GM12878 (cell line): ENCODE measurements around the gene PDCD5. TPM values are rescaled to one million over a fixed set of nuclear protein-coding genes. Genes with fewer than 3 reads are reported as not detected.

ENCODE experiments used
- ATAC-seq: fragments of 200-7000 bp; cut with Tn5 transposase; 3 replicates; pipeline ENCODE4 v1.9.1; 2020; ENCODE audit warnings: mild to moderate bottlenecking, moderate library complexity
- BruUV-seq: library from RNA; stranded (reverse); fragments of 400-500 nt; replicated peaks from 2 replicates; lab custom pipeline; 2021; lab: Mats Ljungman, UMichigan
- CTCF ChIA-PET: fragments of 300-600 bp; sonication (Branson Sonifier 250); formaldehyde crosslinking; extraction: SDS; loops from one replicate; lab custom pipeline; 2021; ENCODE audit warnings: inconsistent platforms; lab: Yijun Ruan, JAX
- POLR2A ChIA-PET: fragments of 350-600 bp; formaldehyde crosslinking; extraction: SDS; loops from one replicate; lab custom pipeline; 2021; ENCODE audit warnings: inconsistent platforms; lab: Charles Lee
- RAD21 ChIA-PET: fragments of 300-600 bp; sonication (Branson Sonifier 250); formaldehyde crosslinking; loops from one replicate; lab custom pipeline; 2023; ENCODE audit warnings: antibody characterized with exemption; ENCODE audit not compliant: unreplicated experiment; lab: Charles Lee
- SMC1A ChIA-PET: fragments of 300-600 bp; sonication (Branson Sonifier 250); formaldehyde crosslinking; loops from one replicate; lab custom pipeline; 2023; ENCODE audit not compliant: unreplicated experiment, uncharacterized antibody; lab: Charles Lee
- DNase-seq: peaks from one replicate; pipeline ENCODE4 v3.0.0-alpha.2; 2011; ENCODE audit warnings: low read depth, low spot score
- FAIRE-seq: peaks from 3 replicates; lab custom pipeline; 2011; peaks lifted over from hg19 to GRCh38; lab: Jason Lieb, UNC
- H2AFZ ChIP-seq: 2 replicates; pipeline ENCODE4 v1.6.0; 2011; ENCODE audit warnings: low read depth, low read length, control low read depth; ENCODE audit not compliant: control insufficient read depth
- H3K27ac ChIP-seq: 2 replicates; pipeline ENCODE4 v1.5.1; 2011; ENCODE audit warnings: control low read depth; ENCODE audit not compliant: control insufficient read depth, insufficient read depth
- H3K27me3 ChIP-seq, 2 experiments: replicated peaks in 1 of 2; 2 replicates each; pipeline versions ENCODE4 v1.6.0 to v1.6.1; 2011; ENCODE audit warnings: low read length in 1 of 2; ENCODE audit not compliant: control insufficient read depth in 2 of 2, insufficient read depth in 2 of 2
- H3K36me3 ChIP-seq, 2 experiments: 2 replicates each; pipeline ENCODE4 v1.5.1; 2011; ENCODE audit warnings: low read length in 1 of 2; ENCODE audit not compliant: control insufficient read depth in 2 of 2, insufficient read depth in 2 of 2
- H3K4me1 ChIP-seq: 2 replicates; pipeline ENCODE4 v1.6.1; 2011; ENCODE audit warnings: mild to moderate bottlenecking, low read length, moderate library complexity, mixed read lengths; ENCODE audit not compliant: control insufficient read depth, insufficient read depth
- H3K4me2 ChIP-seq: 2 replicates; pipeline ENCODE4 v1.6.0; 2011; ENCODE audit warnings: control low read depth; ENCODE audit not compliant: control insufficient read depth, insufficient read depth
- H3K4me3 ChIP-seq: fragments of 200-600 bp; sonication (generic); 2 replicates; pipeline ENCODE4 v1.5.1; 2016
- H3K79me2 ChIP-seq: 2 replicates; pipeline ENCODE4 v1.6.0; 2011; ENCODE audit warnings: low read length; ENCODE audit not compliant: control insufficient read depth, insufficient read depth
- H3K9ac ChIP-seq: 2 replicates; pipeline ENCODE4 v1.8.0; 2011; ENCODE audit warnings: low read length, control low read depth, mixed read lengths; ENCODE audit not compliant: control insufficient read depth, insufficient read depth
- H3K9me3 ChIP-seq: replicated peaks from 3 replicates; pipeline ENCODE4 v1.5.1; 2011; ENCODE audit warnings: mild to moderate bottlenecking, low read length; ENCODE audit not compliant: control insufficient read depth, insufficient read depth
- H4K20me1 ChIP-seq: 2 replicates; pipeline ENCODE4 v1.6.0; 2011; ENCODE audit not compliant: control insufficient read depth, insufficient read depth
- DPF2 ChIP-seq: fragments of 450-650 bp; IDR thresholded peaks from 2 replicates; pipeline ENCODE4 v1.6.1; 2017; ENCODE audit warnings: mild to moderate bottlenecking
- ETV6 ChIP-seq, 2 experiments: fragments of 450-650 bp in 1 of 2; IDR thresholded peaks in 1 of 2; conservative IDR thresholded peaks in 1 of 2; 2 replicates each; pipeline ENCODE4 v1.6.1; 2014; ENCODE audit warnings: antibody characterized with exemption in 1 of 2, borderline replicate concordance in 1 of 2, low read depth in 1 of 2, mild to moderate bottlenecking in 1 of 2, moderate library complexity in 1 of 2
- JUNB ChIP-seq: IDR thresholded peaks from 2 replicates; pipeline ENCODE4 v1.6.1; 2016; ENCODE audit warnings: antibody characterized with exemption, mild to moderate bottlenecking
- SMAD1 ChIP-seq: fragments of 450-650 bp; IDR thresholded peaks from 2 replicates; pipeline ENCODE4 v1.6.1; 2018; ENCODE audit warnings: mild to moderate bottlenecking, low read depth; ENCODE audit not compliant: partially characterized antibody
- ZBTB40 ChIP-seq: fragments of 450-650 bp; IDR thresholded peaks from 2 replicates; pipeline ENCODE4 v1.6.1; 2016; ENCODE audit warnings: mild to moderate bottlenecking, moderate library complexity, borderline replicate concordance
- WGBS: methylation state at CpG from one replicate; pipeline ENCODE4 v1.1.6; 2016; ENCODE audit warnings: low lambda C conversion rate; ENCODE audit not compliant: insufficient replicate concordance, insufficient coverage; ENCODE audit errors: missing lambda C conversion rate; 5-methylcytosine and 5-hydroxymethylcytosine counted together
- in situ Hi-C: fragments of 300-500 bp; cut with MboI; formaldehyde crosslinking; loops from 9 replicates; pipeline ENCODE4 v1.14.3; 2018; ENCODE audit warnings: mixed read lengths
- intact Hi-C: fragments of 100-400 bp; cut with micrococcal nuclease; formaldehyde crosslinking; loops from one replicate; pipeline ENCODE4 v1.14.2; 2022; ENCODE audit not compliant: unreplicated experiment
- polyA plus RNA-seq, 11 experiments: library from polyadenylated mRNA; depleted of rRNA in 4 of 11; unstranded in 6 of 11; stranded (reverse) in 5 of 11; fragments of >200 nt; fragmentation: Nextera tagmentation in 4 of 11; fragmentation: Illumina TruSeq in 1 of 11; extraction: Ambion mirVana in 4 of 11; extraction: Trizol in 1 of 11; gene quantifications; 1 replicate in 1 of 11; 2 replicates in 10 of 11; pipeline versions ENCODE4 v1.2.1 to v1.2.3, GENCODE V29; 2011 to 2016; ENCODE audit warnings: inconsistent platforms in 2 of 11, missing spikeins in 2 of 11, low read depth in 1 of 11
- total RNA-seq, 4 experiments: library from RNA; depleted of rRNA in 3 of 4; stranded (reverse); fragments of >200 nt in 3 of 4; fragmentation: Illumina TruSeq in 1 of 4; extraction: Trizol in 1 of 4; gene quantifications; 2 replicates each; pipeline versions ENCODE4 v1.2.1 to v1.2.3, GENCODE V29; 2013 to 2021

Gene PDCD5
- total and polyA plus RNA-seq, 10 of the 15 experiments (the other 5 are each of a cell fraction or from before 2014, with no cell fraction given): 124 to 556 (median 227) TPM

GRCh38 chr19:32558607-32559228 is 22.3 kb upstream of the PDCD5 start:
- ATAC-seq (no peak), FAIRE-seq (no peak), DNase-seq (no peak)
- TF ChIP-seq ZBTB40 (no peak), ETV6 (conservative IDR thresholded peaks at IDR 0.05 in 1 of 2, IDR thresholded peaks at IDR 0.05 in 1 of 2; ENCODE audit: borderline replicate concordance in 1 of 2, low read depth in 1 of 2) (no peak), DPF2 (no peak), JUNB (no peak), SMAD1 (no peak)
- H3K4me1 ChIP-seq: no peaks in the 10 kb centered on the region
- no peak overlapping the region for H2AFZ ChIP-seq
- no peak overlapping the region for H3K9ac ChIP-seq
- SMC1A ChIA-PET: interaction anchor here (1.0 kb wide), 1 partner anchor 134 kb away, joined by 3 read pairs; no protein-coding TSS in a partner anchor
- no TSS peak for BruUV-seq
- CTCF ChIA-PET: interaction anchor here (0.6 kb wide), 1 partner anchor 214 kb away, joined by 3 read pairs; no protein-coding TSS in a partner anchor
- no peaks in the 10 kb centered on the region for H3K36me3 ChIP-seq
- in situ Hi-C loops: no loop called here
- no peak overlapping the region for H3K4me2 ChIP-seq
- RAD21 ChIA-PET: no interaction called here
- WGBS: 37% methylated on average over 10 of the region's 10 CpGs
- no peak overlapping the region for H3K27ac ChIP-seq
- intact Hi-C loops: no loop called here
- POLR2A ChIA-PET: no interaction called here
- no peak overlapping the region for H3K4me3 ChIP-seq
- H3K79me2 ChIP-seq: no peaks in the 10 kb centered on the region
- no peaks in the 10 kb centered on the region for H3K9me3 ChIP-seq
- H4K20me1 ChIP-seq: no peaks in the 10 kb centered on the region
- H3K27me3 ChIP-seq: no peaks in the 10 kb centered on the region
